ENCODE measurements around the gene PLIN1.

Gene PLIN1

GRCh38 chr15:89621547-89621946 lies 57.6 kb downstream of the PLIN1 start:
- in situ Hi-C loops (cut with MboI; ENCODE audit: low sequenced_read_pairs, unreplicated experiment) = no loop called here
- DNase-seq (ENCODE audit: low spot score) = no peak
- no peak for TF ChIP-seq CTCF (IDR thresholded peaks at IDR 0.05; ENCODE audit: borderline replicate concordance, control extremely low read depth, extremely low read depth, insufficient read depth, missing control alignments)

- no peak for TF ChIP-seq CTCF (IDR thresholded peaks at IDR 0.05; ENCODE audit: borderline replicate concordance, control extremely low read depth, extremely low read depth, insufficient read depth, missing control alignments)
- no peak for DNase-seq (ENCODE audit: low spot score)
- in situ Hi-C loops (cut with MboI; ENCODE audit: low sequenced_read_pairs, unreplicated experiment) = no loop called here
Measured at GRCh38 chr15:89616228-89616627, 62.9 kb downstream of the PLIN1 start.

DNA sequence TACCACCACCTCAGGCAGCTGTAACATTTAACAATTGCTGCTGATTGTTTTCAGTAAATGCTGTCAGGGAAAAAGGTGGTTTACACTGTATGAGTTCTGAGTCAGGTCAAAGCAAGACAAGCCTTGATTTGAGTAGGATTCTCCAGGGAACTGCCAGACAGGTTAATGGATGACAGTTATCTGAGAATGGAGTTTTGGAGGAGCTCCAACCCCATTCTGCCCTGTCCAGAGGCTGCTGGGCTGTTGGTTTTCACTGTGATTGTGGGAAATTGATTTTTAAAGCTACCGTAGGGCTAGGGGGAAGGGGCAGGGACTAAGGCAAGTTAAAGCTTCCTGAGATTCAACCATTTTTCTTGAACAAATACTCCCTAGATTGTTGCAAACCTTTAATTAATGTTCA lies 64.0 kb downstream of the PLIN1 start:
- in situ Hi-C loops (cut with MboI; ENCODE audit: low sequenced_read_pairs, unreplicated experiment) = no loop called here
- no peak for TF ChIP-seq CTCF (IDR thresholded peaks at IDR 0.05; ENCODE audit: borderline replicate concordance, control extremely low read depth, extremely low read depth, insufficient read depth, missing control alignments)
- DNase-seq (ENCODE audit: low spot score) = no peak
